Stimulated activated CD8-positive, alpha-beta memory T cell treated with anti-CD3 and anti-CD28 coated beads, Interleukin-4, amount 100 ng/mL, for 1 hour (primary cell): ENCODE results near the gene CXorf49.
"Not testable (repeated sequence)": the region's sequence is repeated elsewhere in the genome, so short reads cannot be mapped to it uniquely, and the experiment has no call there.

Source experiments
- DNase-seq, 2 donors: peaks; one replicate each; pipeline ENCODE4 v3.0.0-alpha.2; 2020; ENCODE audit warnings: low read depth in 2 of 2, low spot score in 1 of 2

CXorf49 gene

GRCh38 chrX:71675636-71676035, 42.4 kb downstream of the CXorf49 start:
- DNase-seq = not testable (repeated sequence)

- no peak for DNase-seq
Measured at GRCh38 chrX:71671938-71672337, 46.1 kb downstream of the CXorf49 start.

GRCh38 chrX:71671043-71671780, 46.9 kb downstream of the CXorf49 start:
- no peak for DNase-seq

- not testable (repeated sequence) for DNase-seq
Measured at GRCh38 chrX:71669947-71670346, 48.1 kb downstream of the CXorf49 start.

GRCh38 chrX:71669492-71669891, 48.6 kb downstream of the CXorf49 start:
- DNase-seq = no peak

GRCh38 chrX:71668248-71668595, 49.9 kb downstream of the CXorf49 start:
- DNase-seq = no peak

GRCh38 chrX:71667328-71668247, 50.5 kb downstream of the CXorf49 start, which contains the start of gene LOC101059915:
Gene LOC101059915, plus strand, starts transcription at chrX:71667546.
- DNase-seq = no peak

- no peak for DNase-seq
Measured at GRCh38 chrX:71666240-71667223, 51.6 kb downstream of the CXorf49 start.

- no peak for DNase-seq
Measured at GRCh38 chrX:71665747-71666146, 52.3 kb downstream of the CXorf49 start.

GRCh38 chrX:71664889-71665491, 53.1 kb downstream of the CXorf49 start:
- DNase-seq = no peak
